WTC11 (cell line): Measurements from ENCODE around the gene PMS2.

Experiments
- ESRRA ChIP-seq: sonication (generic); formaldehyde crosslinking; IDR thresholded peaks from 2 replicates; pipeline ENCODE4 v1.8.1; 2022; ENCODE audit warnings: mild to moderate bottlenecking, missing genetic modification reagents, borderline replicate concordance
- IRF2 ChIP-seq: sonication (generic); formaldehyde crosslinking; IDR thresholded peaks from 2 replicates; pipeline ENCODE4 v1.8.0; 2022; ENCODE audit warnings: low read depth, missing genetic modification reagents, borderline replicate concordance
- KAT7 ChIP-seq: sonication (generic); formaldehyde crosslinking; IDR thresholded peaks from 2 replicates; pipeline ENCODE4 v1.8.1; 2023; ENCODE audit warnings: missing genetic modification reagents, mild to moderate bottlenecking, borderline replicate concordance
- NFYB ChIP-seq: sonication (generic); formaldehyde crosslinking; conservative IDR thresholded peaks from 2 replicates; pipeline ENCODE4 v1.8.0; 2022; ENCODE audit warnings: low read depth, missing genetic modification reagents
- SMAD3 ChIP-seq: sonication (generic); formaldehyde crosslinking; IDR thresholded peaks from 2 replicates; pipeline ENCODE4 v1.8.0; 2022; ENCODE audit warnings: missing genetic modification reagents, mild to moderate bottlenecking, borderline replicate concordance
- ZNF416 ChIP-seq: fragments of 250-450 bp; sonication (Bioruptor Pico); IDR thresholded peaks from 2 replicates; pipeline ENCODE4 v1.9.0; 2021; ENCODE audit warnings: mild to moderate bottlenecking, inconsistent platforms
- TF ChIP-seq, protein P1 (sequence below): fragments of 200-600 bp; IDR thresholded peaks from 2 replicates; pipeline ENCODE4 v1.8.0; 2022; ENCODE audit warnings: antibody characterized with exemption
- TF ChIP-seq, protein P2 (sequence below): sonication (generic); formaldehyde crosslinking; IDR thresholded peaks from 2 replicates; pipeline ENCODE4 v1.8.1; 2023; ENCODE audit warnings: mild to moderate bottlenecking, missing genetic modification reagents, borderline replicate concordance
- TF ChIP-seq, protein P3 (sequence below): sonication (generic); formaldehyde crosslinking; IDR thresholded peaks from 2 replicates; pipeline ENCODE4 v1.8.0; 2022; ENCODE audit warnings: mild to moderate bottlenecking, missing genetic modification reagents
- TF ChIP-seq, protein P4 (sequence below): sonication (generic); formaldehyde crosslinking; IDR thresholded peaks from 2 replicates; pipeline ENCODE4 v1.8.1; 2022; ENCODE audit warnings: low read depth, missing genetic modification reagents, borderline replicate concordance
- TF ChIP-seq, protein P5 (sequence below): sonication (generic); formaldehyde crosslinking; IDR thresholded peaks from 2 replicates; pipeline ENCODE4 v1.8.1; 2022; ENCODE audit warnings: missing genetic modification reagents, borderline replicate concordance

DNA sequence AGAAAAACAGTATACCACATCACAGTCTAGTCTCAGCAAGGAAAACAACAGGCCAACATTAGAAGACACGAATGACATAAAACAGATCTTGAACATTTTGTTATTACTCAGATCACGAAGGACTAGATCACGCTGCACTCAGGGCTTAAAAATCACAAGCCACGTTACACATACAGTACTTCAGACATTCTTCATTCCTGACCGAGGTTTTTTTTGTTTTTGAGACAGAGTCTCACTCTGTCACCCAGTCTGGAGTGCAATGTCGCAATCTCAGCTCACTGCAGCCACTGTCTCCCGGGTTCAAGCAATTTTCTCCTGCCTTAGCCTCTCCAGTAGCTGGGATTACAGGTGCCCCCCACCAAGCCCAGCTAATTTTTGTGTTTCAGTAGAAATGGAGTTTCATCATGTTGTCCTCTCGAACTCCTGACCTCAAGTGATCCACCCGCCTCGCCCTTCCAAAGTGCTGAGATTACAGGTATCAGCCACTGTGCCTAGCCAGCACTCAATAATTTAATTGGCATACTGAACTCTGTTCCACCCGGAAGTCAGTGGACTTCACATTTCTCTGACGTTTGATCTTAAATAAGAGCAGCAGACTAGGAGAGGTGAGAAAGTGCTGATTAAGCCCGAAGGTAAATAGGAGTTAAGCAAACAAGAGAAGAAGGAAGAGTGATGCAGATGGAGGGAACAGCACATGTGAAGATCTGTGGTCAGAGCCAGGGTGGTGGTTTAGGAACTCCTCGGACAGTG is 3.7 kb upstream of the PMS2 start:
- TF ChIP-seq, protein P1, sequence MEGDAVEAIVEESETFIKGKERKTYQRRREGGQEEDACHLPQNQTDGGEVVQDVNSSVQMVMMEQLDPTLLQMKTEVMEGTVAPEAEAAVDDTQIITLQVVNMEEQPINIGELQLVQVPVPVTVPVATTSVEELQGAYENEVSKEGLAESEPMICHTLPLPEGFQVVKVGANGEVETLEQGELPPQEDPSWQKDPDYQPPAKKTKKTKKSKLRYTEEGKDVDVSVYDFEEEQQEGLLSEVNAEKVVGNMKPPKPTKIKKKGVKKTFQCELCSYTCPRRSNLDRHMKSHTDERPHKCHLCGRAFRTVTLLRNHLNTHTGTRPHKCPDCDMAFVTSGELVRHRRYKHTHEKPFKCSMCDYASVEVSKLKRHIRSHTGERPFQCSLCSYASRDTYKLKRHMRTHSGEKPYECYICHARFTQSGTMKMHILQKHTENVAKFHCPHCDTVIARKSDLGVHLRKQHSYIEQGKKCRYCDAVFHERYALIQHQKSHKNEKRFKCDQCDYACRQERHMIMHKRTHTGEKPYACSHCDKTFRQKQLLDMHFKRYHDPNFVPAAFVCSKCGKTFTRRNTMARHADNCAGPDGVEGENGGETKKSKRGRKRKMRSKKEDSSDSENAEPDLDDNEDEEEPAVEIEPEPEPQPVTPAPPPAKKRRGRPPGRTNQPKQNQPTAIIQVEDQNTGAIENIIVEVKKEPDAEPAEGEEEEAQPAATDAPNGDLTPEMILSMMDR, result no peak
- TF ChIP-seq, protein P2, sequence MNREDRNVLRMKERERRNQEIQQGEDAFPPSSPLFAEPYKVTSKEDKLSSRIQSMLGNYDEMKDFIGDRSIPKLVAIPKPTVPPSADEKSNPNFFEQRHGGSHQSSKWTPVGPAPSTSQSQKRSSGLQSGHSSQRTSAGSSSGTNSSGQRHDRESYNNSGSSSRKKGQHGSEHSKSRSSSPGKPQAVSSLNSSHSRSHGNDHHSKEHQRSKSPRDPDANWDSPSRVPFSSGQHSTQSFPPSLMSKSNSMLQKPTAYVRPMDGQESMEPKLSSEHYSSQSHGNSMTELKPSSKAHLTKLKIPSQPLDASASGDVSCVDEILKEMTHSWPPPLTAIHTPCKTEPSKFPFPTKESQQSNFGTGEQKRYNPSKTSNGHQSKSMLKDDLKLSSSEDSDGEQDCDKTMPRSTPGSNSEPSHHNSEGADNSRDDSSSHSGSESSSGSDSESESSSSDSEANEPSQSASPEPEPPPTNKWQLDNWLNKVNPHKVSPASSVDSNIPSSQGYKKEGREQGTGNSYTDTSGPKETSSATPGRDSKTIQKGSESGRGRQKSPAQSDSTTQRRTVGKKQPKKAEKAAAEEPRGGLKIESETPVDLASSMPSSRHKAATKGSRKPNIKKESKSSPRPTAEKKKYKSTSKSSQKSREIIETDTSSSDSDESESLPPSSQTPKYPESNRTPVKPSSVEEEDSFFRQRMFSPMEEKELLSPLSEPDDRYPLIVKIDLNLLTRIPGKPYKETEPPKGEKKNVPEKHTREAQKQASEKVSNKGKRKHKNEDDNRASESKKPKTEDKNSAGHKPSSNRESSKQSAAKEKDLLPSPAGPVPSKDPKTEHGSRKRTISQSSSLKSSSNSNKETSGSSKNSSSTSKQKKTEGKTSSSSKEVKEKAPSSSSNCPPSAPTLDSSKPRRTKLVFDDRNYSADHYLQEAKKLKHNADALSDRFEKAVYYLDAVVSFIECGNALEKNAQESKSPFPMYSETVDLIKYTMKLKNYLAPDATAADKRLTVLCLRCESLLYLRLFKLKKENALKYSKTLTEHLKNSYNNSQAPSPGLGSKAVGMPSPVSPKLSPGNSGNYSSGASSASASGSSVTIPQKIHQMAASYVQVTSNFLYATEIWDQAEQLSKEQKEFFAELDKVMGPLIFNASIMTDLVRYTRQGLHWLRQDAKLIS (CRISPR knock-in tag), result no peak
- TF ChIP-seq KAT7 (CRISPR knock-in tag) (no peak), NFYB (no peak), ESRRA (CRISPR knock-in tag) (no peak), SMAD3 (CRISPR knock-in tag) (no peak), ZNF416 (no peak), IRF2 (no peak)
- TF ChIP-seq, protein P3, sequence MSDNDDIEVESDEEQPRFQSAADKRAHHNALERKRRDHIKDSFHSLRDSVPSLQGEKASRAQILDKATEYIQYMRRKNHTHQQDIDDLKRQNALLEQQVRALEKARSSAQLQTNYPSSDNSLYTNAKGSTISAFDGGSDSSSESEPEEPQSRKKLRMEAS (CRISPR knock-in tag), result no peak
- TF ChIP-seq, protein P4, sequence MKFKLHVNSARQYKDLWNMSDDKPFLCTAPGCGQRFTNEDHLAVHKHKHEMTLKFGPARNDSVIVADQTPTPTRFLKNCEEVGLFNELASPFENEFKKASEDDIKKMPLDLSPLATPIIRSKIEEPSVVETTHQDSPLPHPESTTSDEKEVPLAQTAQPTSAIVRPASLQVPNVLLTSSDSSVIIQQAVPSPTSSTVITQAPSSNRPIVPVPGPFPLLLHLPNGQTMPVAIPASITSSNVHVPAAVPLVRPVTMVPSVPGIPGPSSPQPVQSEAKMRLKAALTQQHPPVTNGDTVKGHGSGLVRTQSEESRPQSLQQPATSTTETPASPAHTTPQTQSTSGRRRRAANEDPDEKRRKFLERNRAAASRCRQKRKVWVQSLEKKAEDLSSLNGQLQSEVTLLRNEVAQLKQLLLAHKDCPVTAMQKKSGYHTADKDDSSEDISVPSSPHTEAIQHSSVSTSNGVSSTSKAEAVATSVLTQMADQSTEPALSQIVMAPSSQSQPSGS (CRISPR knock-in tag), result no peak
- TF ChIP-seq, protein P5, sequence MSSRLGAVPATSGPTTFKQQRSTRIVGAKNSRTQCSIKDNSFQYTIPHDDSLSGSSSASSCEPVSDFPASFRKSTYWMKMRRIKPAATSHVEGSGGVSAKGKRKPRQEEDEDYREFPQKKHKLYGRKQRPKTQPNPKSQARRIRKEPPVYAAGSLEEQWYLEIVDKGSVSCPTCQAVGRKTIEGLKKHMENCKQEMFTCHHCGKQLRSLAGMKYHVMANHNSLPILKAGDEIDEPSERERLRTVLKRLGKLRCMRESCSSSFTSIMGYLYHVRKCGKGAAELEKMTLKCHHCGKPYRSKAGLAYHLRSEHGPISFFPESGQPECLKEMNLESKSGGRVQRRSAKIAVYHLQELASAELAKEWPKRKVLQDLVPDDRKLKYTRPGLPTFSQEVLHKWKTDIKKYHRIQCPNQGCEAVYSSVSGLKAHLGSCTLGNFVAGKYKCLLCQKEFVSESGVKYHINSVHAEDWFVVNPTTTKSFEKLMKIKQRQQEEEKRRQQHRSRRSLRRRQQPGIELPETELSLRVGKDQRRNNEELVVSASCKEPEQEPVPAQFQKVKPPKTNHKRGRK (CRISPR knock-in tag), result no peak
